Tibial nerve (tissue), 4 donors: ENCODE data around the gene ZNF146. TPM values are rescaled to one million over a fixed set of nuclear protein-coding genes. Genes with fewer than 3 reads are reported as not detected.
"Not testable (repeated sequence)": the region's sequence is repeated elsewhere in the genome, so short reads cannot be mapped to it uniquely, and the experiment has no call there.

Experiments
- DNase-seq, 2 donors: peaks; one replicate each; pipeline ENCODE4 v3.0.0-alpha.2; 2019; ENCODE audit warnings: low spot score in 2 of 2
- H3K27ac ChIP-seq, 4 donors: fragments of 200-600 bp; sonication (generic) in 3 of 4; one replicate each; pipeline ENCODE4 v1.5.1; 2017 to 2019; ENCODE audit warnings: mild to moderate bottlenecking in 1 of 4
- H3K27me3 ChIP-seq, 2 donors: fragments of 200-600 bp; sonication (generic) in 1 of 2; one replicate each; pipeline versions ENCODE4 v1.5.1 to v1.6.0; 2017 to 2019
- H3K36me3 ChIP-seq, 3 donors: fragments of 200-600 bp; sonication (generic); one replicate each; pipeline ENCODE4 v1.5.1; 2018 to 2019
- H3K4me1 ChIP-seq, 4 donors: fragments of 200-600 bp; sonication (generic) in 3 of 4; one replicate each; pipeline ENCODE4 v1.5.1; 2017 to 2019
- H3K4me3 ChIP-seq, 4 donors: fragments of 200-600 bp; sonication (generic) in 3 of 4; one replicate each; pipeline ENCODE4 v1.5.1; 2017 to 2019; ENCODE audit warnings: mild to moderate bottlenecking in 1 of 4, moderate library complexity in 1 of 4
- H3K9me3 ChIP-seq, 4 donors: fragments of 200-600 bp; sonication (generic) in 3 of 4; one replicate each; pipeline ENCODE4 v1.5.1; 2017 to 2019
- EP300 ChIP-seq, 2 donors: sonication (generic); formaldehyde crosslinking; IDR thresholded peaks; one replicate each; pipeline ENCODE4 v1.6.1; 2017; ENCODE audit warnings: antibody characterized with exemption in 2 of 2, mild to moderate bottlenecking in 1 of 2
- POLR2A ChIP-seq, 2 donors: fragments of 450-650 bp; IDR thresholded peaks; one replicate each; pipeline ENCODE4 v1.6.1; 2017; ENCODE audit warnings: antibody characterized with exemption in 2 of 2, mild to moderate bottlenecking in 2 of 2, moderate library complexity in 2 of 2
- WGBS, 2 donors: methylation state at CpG; one replicate each; pipeline ENCODE4 v1.1.5; 2018; 5-methylcytosine and 5-hydroxymethylcytosine counted together
- total RNA-seq, 4 donors: library from RNA; depleted of rRNA; stranded (reverse); fragments of >200 nt; gene quantifications; one replicate each; pipeline ENCODE4 v1.1.0, GENCODE V29; 2016
- TF ChIP-seq, protein P1 (sequence below), 5 experiments: fragments of 200-600 bp in 3 of 5; fragments of 450-650 bp in 2 of 5; sonication (generic) in 3 of 5; IDR thresholded peaks; one replicate each; pipeline ENCODE4 v1.5.1; 2016 to 2019; ENCODE audit warnings: antibody characterized with exemption in 5 of 5, mild to moderate bottlenecking in 3 of 5, moderate library complexity in 2 of 5

Gene ZNF146
- total RNA-seq: 10 to 100 TPM; 52.2 to 66.1 (median 53.9) TPM

DNA sequence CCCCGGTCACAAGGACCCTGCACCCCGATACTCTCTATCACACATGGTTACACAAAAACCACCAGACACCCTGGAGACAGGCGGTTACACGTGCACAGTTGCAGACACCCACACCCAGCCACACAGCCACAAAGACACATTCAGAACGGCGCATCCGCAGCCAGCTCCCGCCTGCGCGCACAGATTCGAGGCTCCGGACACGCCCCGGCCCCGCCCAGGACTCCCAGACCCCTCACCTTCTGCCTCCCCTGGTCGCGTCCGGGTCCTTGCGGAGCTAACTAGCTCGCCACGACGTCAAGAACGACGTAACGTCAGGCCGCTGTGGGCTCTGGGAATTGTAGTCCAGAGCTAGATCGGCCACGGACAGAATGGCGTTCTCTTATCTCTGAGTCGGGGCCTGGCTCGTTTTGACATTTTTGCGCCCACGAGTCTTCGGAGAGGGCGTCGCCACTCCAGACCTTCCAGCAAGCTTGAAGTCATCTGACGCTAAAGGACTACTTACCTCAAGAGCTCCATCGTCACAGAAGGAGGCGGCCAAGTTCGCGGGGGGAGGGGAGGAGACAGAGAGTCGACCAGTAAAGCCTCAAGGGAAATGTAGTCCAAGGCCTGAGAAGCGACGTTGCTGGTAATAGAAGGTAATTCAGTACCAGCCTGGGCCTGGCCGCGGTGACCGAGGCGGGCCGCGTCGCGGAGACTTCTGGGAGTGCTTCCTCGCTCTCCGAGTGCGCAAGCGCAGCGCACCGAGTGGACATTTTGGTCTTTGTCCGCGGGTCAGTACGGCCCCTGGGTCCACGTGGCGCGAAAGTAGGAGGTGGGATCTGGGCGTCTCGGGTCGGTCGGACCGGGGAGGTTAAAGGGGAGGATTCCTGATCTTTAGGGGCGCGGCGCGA is at the start of gene ZNF146, which contains the start of gene ZNF565:
ZNF146 (plus strand) TSS at position 721 of the 890 bp plus-strand sequence. CDS start 21,335 bp downstream, outside the sequence.
ZNF565 (minus strand) TSS at position 280 of the 890 bp plus-strand sequence. CDS start 12,680 bp downstream, outside the sequence.
- peak within 1 kb of the TSS; percentile 48 to 80 (median 79) for H3K4me3 ChIP-seq
- DNase-seq: peak; percentile 92 to 96
- TF ChIP-seq, protein P1, sequence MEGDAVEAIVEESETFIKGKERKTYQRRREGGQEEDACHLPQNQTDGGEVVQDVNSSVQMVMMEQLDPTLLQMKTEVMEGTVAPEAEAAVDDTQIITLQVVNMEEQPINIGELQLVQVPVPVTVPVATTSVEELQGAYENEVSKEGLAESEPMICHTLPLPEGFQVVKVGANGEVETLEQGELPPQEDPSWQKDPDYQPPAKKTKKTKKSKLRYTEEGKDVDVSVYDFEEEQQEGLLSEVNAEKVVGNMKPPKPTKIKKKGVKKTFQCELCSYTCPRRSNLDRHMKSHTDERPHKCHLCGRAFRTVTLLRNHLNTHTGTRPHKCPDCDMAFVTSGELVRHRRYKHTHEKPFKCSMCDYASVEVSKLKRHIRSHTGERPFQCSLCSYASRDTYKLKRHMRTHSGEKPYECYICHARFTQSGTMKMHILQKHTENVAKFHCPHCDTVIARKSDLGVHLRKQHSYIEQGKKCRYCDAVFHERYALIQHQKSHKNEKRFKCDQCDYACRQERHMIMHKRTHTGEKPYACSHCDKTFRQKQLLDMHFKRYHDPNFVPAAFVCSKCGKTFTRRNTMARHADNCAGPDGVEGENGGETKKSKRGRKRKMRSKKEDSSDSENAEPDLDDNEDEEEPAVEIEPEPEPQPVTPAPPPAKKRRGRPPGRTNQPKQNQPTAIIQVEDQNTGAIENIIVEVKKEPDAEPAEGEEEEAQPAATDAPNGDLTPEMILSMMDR (IDR thresholded peaks at IDR 0.05): peak in 3 of 5 experiments; percentile 20 to 71 (median 66)
- TF ChIP-seq POLR2A (IDR thresholded peaks at IDR 0.05) (peak; percentile 89 to 91), EP300 (IDR thresholded peaks at IDR 0.05) (peak; percentile 64 to 95)
- peaks cover 0 to 35% (median 4%) of the 10 kb centered on the region in 4 donors for H3K4me1 ChIP-seq
- H3K27me3 ChIP-seq: no peaks in the 10 kb centered on the region
- no peaks in the 10 kb centered on the region for H3K9me3 ChIP-seq
- H3K36me3 ChIP-seq: peaks cover 0 to 23% (median 0%) of the 10 kb centered on the region in 3 donors
- WGBS, 2 donors: 0% methylated on average over 68 to 71 of the region's 73 CpGs
- peak within 1 kb of the TSS; percentile 92 to 94 (median 93) for H3K27ac ChIP-seq

DNA sequence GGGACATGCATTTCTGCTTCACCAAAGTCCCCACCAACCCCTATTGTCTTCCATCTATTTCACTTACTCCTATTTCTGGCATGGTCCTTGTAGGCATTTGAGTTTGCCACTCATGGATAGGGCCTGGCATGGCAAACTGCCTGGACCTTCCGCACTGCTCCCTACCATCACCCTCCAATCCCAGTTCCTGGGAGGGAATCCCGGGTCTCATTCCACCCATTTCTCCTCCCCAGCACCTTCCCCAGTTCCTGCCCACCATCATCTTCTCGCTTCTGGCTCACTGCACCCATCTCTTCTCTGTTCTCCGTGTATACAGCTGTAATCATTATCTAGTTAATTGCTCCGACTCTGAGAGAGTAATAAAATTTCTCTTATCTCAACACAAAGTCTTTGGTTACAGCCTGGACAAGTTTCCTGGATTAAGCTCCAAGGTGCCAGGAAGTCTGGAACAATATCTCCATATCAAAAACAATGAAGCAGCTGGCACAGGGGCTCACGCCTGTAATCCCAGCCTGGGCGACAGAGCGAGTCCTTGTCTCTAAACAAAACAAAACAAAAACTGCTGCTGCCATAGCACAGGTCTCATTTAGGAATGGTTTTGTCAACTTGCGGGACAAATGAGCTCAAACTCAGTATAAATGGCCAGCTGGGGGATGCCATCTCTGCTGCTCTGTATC is 45.7 kb upstream of the ZNF146 start:
- H3K4me1 ChIP-seq: peaks cover 0 to 7% (median 0%) of the 10 kb centered on the region in 4 donors
- peaks cover 0 to 12% (median 0%) of the 10 kb centered on the region in 3 donors for H3K36me3 ChIP-seq
- H3K27ac ChIP-seq: peak overlapping the region in 3 of 4 donors; percentile 36 to 71 (median 46)
- no peaks in the 10 kb centered on the region for H3K9me3 ChIP-seq
- no peak overlapping the region for H3K4me3 ChIP-seq
- DNase-seq: no peak
- WGBS, 2 donors: 57% methylated on average over 9 of the region's 9 CpGs
- TF ChIP-seq POLR2A (IDR thresholded peaks at IDR 0.05) (no peak), EP300 (IDR thresholded peaks at IDR 0.05) (peak in 1 of 2 donors; percentile 15)
- TF ChIP-seq, protein P1 (IDR thresholded peaks at IDR 0.05): no peak
- no peaks in the 10 kb centered on the region for H3K27me3 ChIP-seq

GRCh38 chr19:36172852-36173251 is 42.1 kb upstream of the ZNF146 start:
- no peak for DNase-seq
- H3K27ac ChIP-seq: no peak overlapping the region
- TF ChIP-seq, protein P1 (IDR thresholded peaks at IDR 0.05): no peak
- TF ChIP-seq POLR2A (IDR thresholded peaks at IDR 0.05) (no peak), EP300 (IDR thresholded peaks at IDR 0.05) (no peak)
- H3K4me1 ChIP-seq: peaks cover 0 to 7% (median 0%) of the 10 kb centered on the region in 4 donors
- no peaks in the 10 kb centered on the region for H3K27me3 ChIP-seq
- H3K36me3 ChIP-seq: no peaks in the 10 kb centered on the region
- no peak overlapping the region for H3K4me3 ChIP-seq
- H3K9me3 ChIP-seq: no peaks in the 10 kb centered on the region
- WGBS, 2 donors: 89 to 90% methylated on average over 5 of the region's 5 CpGs

DNA sequence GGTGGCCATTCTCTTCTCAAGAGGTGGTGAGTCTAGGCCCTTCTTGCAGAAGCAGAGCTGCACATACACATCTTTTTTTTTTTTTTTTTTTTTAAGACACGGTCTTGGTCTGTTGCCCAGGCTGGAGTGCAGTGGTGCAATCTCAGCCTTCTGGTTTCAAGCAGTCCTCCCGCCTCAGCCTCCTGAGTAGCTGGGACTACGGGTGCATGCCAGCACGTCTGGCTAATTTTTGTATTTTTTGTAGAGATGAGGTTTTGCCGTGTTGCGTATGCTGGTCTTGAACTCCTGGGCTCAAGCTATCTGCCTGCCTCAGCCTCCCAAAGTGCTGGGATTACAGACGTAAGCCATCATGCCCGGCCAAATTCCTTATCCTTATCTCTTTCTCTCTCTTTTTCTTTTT is 41.1 kb upstream of the ZNF146 start:
- not testable (repeated sequence) for DNase-seq, H3K4me1 ChIP-seq, H3K4me3 ChIP-seq, H3K27ac ChIP-seq, H3K27me3 ChIP-seq, H3K9me3 ChIP-seq, H3K36me3 ChIP-seq
- WGBS, 2 donors: 81 to 84% methylated on average over 8 of the region's 8 CpGs

DNA sequence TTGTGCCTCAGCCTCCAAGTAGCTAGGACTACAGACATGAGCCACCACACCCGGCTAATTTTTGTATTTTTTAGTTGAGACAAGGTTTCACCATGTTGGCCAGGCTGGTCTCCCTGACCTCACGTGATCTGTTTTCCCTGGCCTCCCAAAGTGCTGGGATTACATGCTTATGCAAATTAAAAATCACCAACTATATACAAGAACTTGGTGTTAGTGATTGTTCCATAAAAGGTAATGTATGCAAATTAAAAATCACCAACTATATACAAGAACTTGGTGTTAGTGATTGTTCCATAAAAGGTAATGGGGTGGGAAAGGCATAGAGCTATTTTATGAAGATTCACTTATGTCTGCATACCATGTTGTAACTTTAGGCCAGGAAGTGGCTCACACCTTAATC is 35.8 kb upstream of the ZNF146 start:
- H3K27ac ChIP-seq, H3K4me1 ChIP-seq, H3K4me3 ChIP-seq, H3K27me3 ChIP-seq, DNase-seq, H3K9me3 ChIP-seq: not testable (repeated sequence)
- H3K36me3 ChIP-seq: peaks cover 0 to 35% (median 0%) of the 10 kb centered on the region in 3 donors
- 59 to 63% methylated on average over 2 of the region's 2 CpGs for WGBS, 2 donors
